ENCODE data around the gene DCTN2. TPM values are rescaled to one million over a fixed set of nuclear protein-coding genes. Genes with fewer than 3 reads are reported as not detected.

DCTN2 gene
- total and polyA plus RNA-seq, 2 experiments from 2014 or later = 156 to 230 TPM

GRCh38 chr12:57536597-57536942 is 10.4 kb downstream of the DCTN2 start:
- Histone ChIP-seq H3K4me1 (ENCODE audit: low read depth) (no peaks in the 10 kb centered on the region), H3K27ac (no peak overlapping the region), H3K4me3 (no peak overlapping the region), H3K27me3 (no peaks in the 10 kb centered on the region), H3K9me3 (ENCODE audit: low read depth) (no peaks in the 10 kb centered on the region), H3K36me3 (peaks cover 35% of the 10 kb centered on the region)
- no peak for TF ChIP-seq CTCF (IDR thresholded peaks at IDR 0.05; ENCODE audit: low read depth, low read length)
- DNase-seq (ENCODE audit: low read depth in 1 of 2, low spot score in 1 of 2) = no peak

DNA sequence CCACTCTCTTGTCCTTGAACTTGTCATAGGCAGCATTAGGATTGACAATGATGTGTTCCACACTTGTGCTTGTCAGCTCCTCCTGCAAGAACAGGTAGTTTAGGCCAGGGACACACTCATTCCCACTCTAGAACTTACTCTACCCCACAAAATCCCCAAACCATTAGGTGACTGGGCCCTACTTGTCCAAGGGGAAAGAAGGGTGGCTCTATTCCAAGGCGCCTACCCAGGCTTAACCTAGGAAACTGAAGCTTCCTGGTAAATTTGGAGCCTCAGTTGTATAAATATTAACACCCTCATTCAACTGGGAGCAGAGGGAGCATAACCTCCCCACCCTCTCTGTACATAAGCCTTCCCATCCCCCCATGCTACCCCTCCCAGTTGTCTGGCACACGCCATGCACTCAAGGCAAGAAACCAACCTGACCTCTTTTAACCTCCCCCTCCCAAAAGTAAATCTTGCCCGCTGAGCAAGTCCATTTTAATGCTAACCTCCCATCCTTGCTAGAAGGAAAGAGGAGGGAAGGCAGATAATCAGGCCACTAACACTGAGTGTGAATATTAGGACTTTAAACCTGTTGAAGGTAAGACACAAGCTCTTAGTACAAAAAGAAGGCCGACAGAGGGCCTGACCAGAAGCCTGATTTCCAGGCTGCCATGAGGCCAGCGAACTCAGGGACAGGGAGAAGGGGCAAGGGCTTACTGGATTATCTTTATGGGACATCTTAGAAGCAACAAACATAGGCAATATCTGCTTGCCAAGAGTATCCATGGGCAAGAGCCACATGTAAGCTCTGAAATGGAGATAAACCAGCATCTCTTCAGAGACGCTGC is 11.0 kb downstream of the DCTN2 start:
- no peak for TF ChIP-seq CTCF (IDR thresholded peaks at IDR 0.05; ENCODE audit: low read depth, low read length)
- DNase-seq (ENCODE audit: low read depth in 1 of 2, low spot score in 1 of 2) = no peak
- H3K4me1 ChIP-seq (ENCODE audit: low read depth) = no peaks in the 10 kb centered on the region
- no peak overlapping the region for H3K27ac ChIP-seq
- no peaks in the 10 kb centered on the region for H3K9me3 ChIP-seq (ENCODE audit: low read depth)
- H3K4me3 ChIP-seq = no peak overlapping the region
- H3K27me3 ChIP-seq = no peaks in the 10 kb centered on the region
- H3K36me3 ChIP-seq = peaks cover 37% of the 10 kb centered on the region

DNA sequence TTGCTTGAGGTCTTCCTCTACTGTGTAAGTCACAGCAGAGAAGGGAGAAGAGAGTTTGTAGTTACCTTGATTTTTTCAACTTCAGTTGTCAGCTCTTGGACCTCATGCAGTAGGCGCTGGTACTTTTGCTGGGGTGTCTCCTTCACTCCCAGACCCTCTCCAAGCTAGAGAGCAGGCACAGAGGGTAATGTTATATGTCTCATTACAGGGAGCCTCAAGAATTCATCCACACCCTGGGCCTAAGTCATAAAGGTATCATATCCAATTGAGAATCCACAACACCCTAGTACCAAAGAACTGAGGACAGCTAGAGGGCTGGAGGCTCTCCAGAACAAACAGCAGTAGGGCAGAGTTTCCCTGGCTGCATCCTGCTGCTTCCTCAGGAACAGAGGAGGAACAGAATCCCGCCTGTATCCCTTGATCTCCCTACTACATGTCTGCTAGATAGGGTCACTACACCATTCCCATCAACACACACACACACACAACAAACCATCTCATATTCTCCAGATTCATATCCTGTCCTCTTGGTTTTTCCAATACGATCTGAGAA is 11.9 kb downstream of the DCTN2 start:
- no peak for DNase-seq (ENCODE audit: low read depth in 1 of 2, low spot score in 1 of 2)
- H3K27me3 ChIP-seq = no peaks in the 10 kb centered on the region
- H3K36me3 ChIP-seq = peaks cover 46% of the 10 kb centered on the region
- no peak overlapping the region for H3K4me3 ChIP-seq
- no peaks in the 10 kb centered on the region for H3K4me1 ChIP-seq (ENCODE audit: low read depth)
- TF ChIP-seq CTCF (IDR thresholded peaks at IDR 0.05; ENCODE audit: low read depth, low read length) = no peak
- H3K27ac ChIP-seq = no peak overlapping the region
- no peaks in the 10 kb centered on the region for H3K9me3 ChIP-seq (ENCODE audit: low read depth)

DNA sequence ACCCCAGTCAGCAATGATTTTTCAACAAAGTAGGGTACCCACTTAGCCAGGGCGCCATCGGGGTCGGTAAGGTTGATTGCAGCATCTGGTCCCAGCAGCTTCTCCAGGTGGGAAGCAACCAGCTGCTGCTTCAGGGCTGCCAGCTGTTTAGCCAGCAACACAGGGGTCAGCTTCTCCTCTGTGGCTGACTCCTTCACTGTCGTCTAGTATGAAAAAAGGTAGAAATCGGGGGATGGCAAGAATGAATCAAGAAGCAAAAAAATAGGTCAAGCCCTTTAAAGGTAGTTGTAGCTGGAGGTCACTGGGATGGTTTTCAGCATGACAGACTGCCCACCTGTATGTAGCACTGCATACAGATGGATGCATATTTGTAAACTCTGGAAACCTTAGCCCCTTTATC is 12.7 kb downstream of the DCTN2 start:
- no peak overlapping the region for H3K27ac ChIP-seq
- H3K9me3 ChIP-seq (ENCODE audit: low read depth) = no peaks in the 10 kb centered on the region
- DNase-seq (ENCODE audit: low read depth in 1 of 2, low spot score in 1 of 2) = no peak
- H3K4me3 ChIP-seq = no peak overlapping the region
- TF ChIP-seq CTCF (IDR thresholded peaks at IDR 0.05; ENCODE audit: low read depth, low read length) = no peak
- no peaks in the 10 kb centered on the region for H3K4me1 ChIP-seq (ENCODE audit: low read depth)
- peaks cover 50% of the 10 kb centered on the region for H3K36me3 ChIP-seq
- H3K27me3 ChIP-seq = no peaks in the 10 kb centered on the region

DNA sequence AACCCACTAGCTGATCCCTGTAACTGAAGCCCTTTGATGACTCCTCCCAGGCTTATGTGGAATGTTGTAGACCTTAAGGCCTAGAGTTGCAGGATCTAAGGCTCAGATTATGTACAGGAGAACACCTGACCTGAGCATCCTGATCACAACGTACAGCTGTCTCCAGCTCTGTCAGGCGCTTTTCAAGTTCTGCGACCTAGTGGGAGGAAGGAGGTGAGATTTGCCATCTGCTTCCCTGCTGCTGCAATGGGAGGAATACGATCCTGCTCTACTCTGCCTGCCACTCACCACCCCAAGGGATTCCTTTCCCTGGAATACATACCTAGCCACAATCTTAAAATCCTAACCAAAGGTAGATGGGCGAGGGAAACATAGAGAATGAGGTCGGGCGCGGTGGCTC is 13.9 kb downstream of the DCTN2 start:
- Histone ChIP-seq H3K4me1 (ENCODE audit: low read depth) (no peaks in the 10 kb centered on the region), H3K36me3 (peaks cover 61% of the 10 kb centered on the region)

More for the DNA sequence above, 13.9 kb downstream of the DCTN2 start:
- Histone ChIP-seq H3K9me3 (ENCODE audit: low read depth) (no peaks in the 10 kb centered on the region), H3K4me3 (no peak overlapping the region), H3K27me3 (no peaks in the 10 kb centered on the region), H3K27ac (no peak overlapping the region)
- TF ChIP-seq CTCF (IDR thresholded peaks at IDR 0.05; ENCODE audit: low read depth, low read length) = no peak
- no peak for DNase-seq (ENCODE audit: low read depth in 1 of 2, low spot score in 1 of 2)

All from cardiac muscle cell (in vitro differentiated cells and primary cell).